Effector memory CD4-positive, alpha-beta T cell (primary cell): ENCODE measurements around the gene BTBD10.

Experiments
- DNase-seq, 3 donors: peaks; one replicate each; pipeline ENCODE4 v3.0.0-alpha.2; 2020
- H3K27ac ChIP-seq: 2 replicates; pipeline ENCODE4 v1.7.0; 2013; ENCODE audit warnings: mild to moderate bottlenecking, low read length, moderate library complexity; ENCODE audit not compliant: insufficient read depth, poor library complexity, severe bottlenecking
- H3K27me3 ChIP-seq: replicated peaks from 2 replicates; pipeline ENCODE4 v1.7.0; 2013; ENCODE audit warnings: mild to moderate bottlenecking, low read length; ENCODE audit not compliant: insufficient read depth, control insufficient read depth, poor library complexity, severe bottlenecking
- H3K36me3 ChIP-seq: 2 replicates; pipeline ENCODE4 v1.7.0; 2013; ENCODE audit warnings: mild to moderate bottlenecking, low read length, moderate library complexity; ENCODE audit not compliant: control insufficient read depth, insufficient read depth
- H3K4me1 ChIP-seq: 2 replicates; pipeline ENCODE4 v1.7.0; 2013; ENCODE audit warnings: low read length, mild to moderate bottlenecking; ENCODE audit not compliant: control insufficient read depth, insufficient read depth, poor library complexity, severe bottlenecking
- H3K4me3 ChIP-seq: 2 replicates; pipeline ENCODE4 v1.7.0; 2013; ENCODE audit warnings: low read length, low read depth, mild to moderate bottlenecking; ENCODE audit not compliant: insufficient read depth, poor library complexity, severe bottlenecking
- H3K9me3 ChIP-seq: 2 replicates; pipeline ENCODE4 v1.7.0; 2013; ENCODE audit warnings: mild to moderate bottlenecking, low read length, moderate library complexity; ENCODE audit not compliant: control insufficient read depth

BTBD10 gene

DNA sequence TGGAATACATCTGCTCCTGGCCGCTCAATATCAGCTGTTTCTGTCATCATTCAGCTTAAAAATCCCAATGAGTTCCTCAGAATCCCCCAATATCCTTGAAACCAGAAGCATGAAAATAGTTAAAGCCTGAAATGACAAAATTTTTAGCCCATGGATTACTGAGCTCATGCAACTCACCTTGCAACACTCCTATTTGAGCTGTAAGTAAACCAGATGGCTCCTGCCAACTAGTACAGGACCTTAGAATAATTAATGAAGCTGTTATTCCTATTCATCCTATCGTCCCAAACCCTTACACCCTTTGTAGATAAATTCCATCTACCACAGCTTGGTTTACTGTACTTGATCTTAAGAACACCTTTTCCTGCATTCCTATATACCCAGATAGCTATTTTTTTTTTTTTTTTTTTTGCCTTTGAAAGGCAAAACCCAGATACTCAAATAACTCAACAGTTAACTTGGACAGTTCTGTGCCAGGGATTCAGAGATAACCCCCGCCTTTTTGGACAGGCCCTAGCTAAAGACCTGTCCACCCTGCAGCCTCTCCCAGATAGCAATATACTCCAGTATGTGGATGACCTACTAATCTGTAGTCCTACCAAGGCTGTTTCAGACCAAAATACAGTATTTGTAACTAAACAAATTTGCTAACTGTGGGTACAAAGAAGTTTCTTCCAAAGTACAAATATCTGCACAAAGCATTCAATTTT, 10.1 kb upstream of the BTBD10 start:
- Histone ChIP-seq H3K4me3 (no peak overlapping the region), H3K36me3 (no peaks in the 10 kb centered on the region), H3K27ac (no peak overlapping the region), H3K4me1 (no peaks in the 10 kb centered on the region), H3K9me3 (no peaks in the 10 kb centered on the region), H3K27me3 (no peaks in the 10 kb centered on the region)
- DNase-seq = no peak

GRCh38 chr11:13468750-13469149, 5.7 kb upstream of the BTBD10 start:
- no peaks in the 10 kb centered on the region for H3K36me3 ChIP-seq
- H3K27me3 ChIP-seq = no peaks in the 10 kb centered on the region
- peaks cover 2% of the 10 kb centered on the region for H3K4me1 ChIP-seq
- no peak overlapping the region for H3K4me3 ChIP-seq
- no peak overlapping the region for H3K27ac ChIP-seq
- DNase-seq = no peak
- H3K9me3 ChIP-seq = no peaks in the 10 kb centered on the region

DNA sequence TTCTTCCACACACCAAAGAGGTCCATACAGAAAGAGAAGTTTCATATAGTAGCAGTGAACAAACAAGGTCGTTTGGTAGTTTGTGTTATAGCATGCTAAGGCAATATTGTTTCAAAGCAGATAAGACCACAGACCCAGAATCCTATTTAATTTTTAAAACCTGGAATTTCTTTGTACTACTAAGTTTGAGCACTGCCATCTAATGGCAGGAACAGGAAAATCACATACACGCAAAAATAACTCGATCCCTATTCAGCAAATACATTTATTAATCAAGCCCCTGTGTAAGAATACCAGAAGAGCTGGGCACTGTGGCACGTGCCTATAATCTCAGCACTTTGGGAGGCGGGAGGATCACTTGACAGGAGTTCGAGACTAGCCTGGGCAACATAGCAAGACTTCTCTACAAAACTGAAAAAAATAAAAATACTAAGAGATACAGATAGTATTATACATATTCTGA, 2.9 kb upstream of the BTBD10 start:
- H3K4me1 ChIP-seq = peaks cover 10% of the 10 kb centered on the region
- no peaks in the 10 kb centered on the region for H3K9me3 ChIP-seq
- no peak overlapping the region for H3K4me3 ChIP-seq
- no peaks in the 10 kb centered on the region for H3K36me3 ChIP-seq
- no peak for DNase-seq
- H3K27ac ChIP-seq = no peak overlapping the region
- no peaks in the 10 kb centered on the region for H3K27me3 ChIP-seq

DNA sequence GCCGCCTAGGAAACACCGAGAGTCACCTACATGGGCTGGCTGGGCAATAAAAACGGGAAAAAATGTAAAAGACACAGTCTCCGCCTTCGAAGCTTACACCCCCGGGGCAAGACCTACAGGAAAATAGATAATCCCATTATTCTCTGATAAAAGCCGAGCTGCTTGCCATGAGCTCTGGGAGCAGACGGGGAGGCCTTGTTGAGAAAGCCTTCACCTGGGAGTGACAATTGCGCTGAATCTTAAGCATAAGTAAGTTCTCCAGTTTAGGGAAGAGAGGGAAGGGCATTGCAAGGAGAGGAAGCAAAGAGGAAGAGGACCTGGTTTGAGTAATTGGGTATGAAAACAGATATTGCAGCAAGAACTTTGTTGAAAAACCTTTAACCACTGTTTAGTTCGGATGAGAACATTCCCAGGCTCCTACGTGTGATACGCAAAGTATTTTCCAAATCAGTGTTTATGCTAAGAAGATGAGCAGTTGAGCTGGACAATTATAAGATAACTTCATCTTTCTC, 813 bp upstream of the BTBD10 start:
- Histone ChIP-seq H3K36me3 (no peaks in the 10 kb centered on the region), H3K27ac (peak overlapping the region; percentile 86), H3K9me3 (no peaks in the 10 kb centered on the region), H3K27me3 (no peaks in the 10 kb centered on the region), H3K4me3 (peak overlapping the region; percentile 85), H3K4me1 (peaks cover 10% of the 10 kb centered on the region)
- DNase-seq = no peak

- DNase-seq = peak; percentile 36 to 61 (median 48)
- peak overlapping the region; percentile 85 for H3K4me3 ChIP-seq
- H3K9me3 ChIP-seq = no peaks in the 10 kb centered on the region
- no peaks in the 10 kb centered on the region for H3K36me3 ChIP-seq
- H3K27me3 ChIP-seq = no peaks in the 10 kb centered on the region
- H3K27ac ChIP-seq = peak overlapping the region; percentile 86
- H3K4me1 ChIP-seq = peaks cover 10% of the 10 kb centered on the region
Observed at GRCh38 chr11:13462311-13462900, 616 bp downstream of the BTBD10 start.

- Histone ChIP-seq H3K4me3 (no peak overlapping the region), H3K27ac (no peak overlapping the region), H3K36me3 (no peaks in the 10 kb centered on the region), H3K27me3 (no peaks in the 10 kb centered on the region), H3K9me3 (no peaks in the 10 kb centered on the region), H3K4me1 (peaks cover 10% of the 10 kb centered on the region)
- DNase-seq = no peak
Observed at GRCh38 chr11:13461291-13461690, 1.7 kb downstream of the BTBD10 start.

DNA sequence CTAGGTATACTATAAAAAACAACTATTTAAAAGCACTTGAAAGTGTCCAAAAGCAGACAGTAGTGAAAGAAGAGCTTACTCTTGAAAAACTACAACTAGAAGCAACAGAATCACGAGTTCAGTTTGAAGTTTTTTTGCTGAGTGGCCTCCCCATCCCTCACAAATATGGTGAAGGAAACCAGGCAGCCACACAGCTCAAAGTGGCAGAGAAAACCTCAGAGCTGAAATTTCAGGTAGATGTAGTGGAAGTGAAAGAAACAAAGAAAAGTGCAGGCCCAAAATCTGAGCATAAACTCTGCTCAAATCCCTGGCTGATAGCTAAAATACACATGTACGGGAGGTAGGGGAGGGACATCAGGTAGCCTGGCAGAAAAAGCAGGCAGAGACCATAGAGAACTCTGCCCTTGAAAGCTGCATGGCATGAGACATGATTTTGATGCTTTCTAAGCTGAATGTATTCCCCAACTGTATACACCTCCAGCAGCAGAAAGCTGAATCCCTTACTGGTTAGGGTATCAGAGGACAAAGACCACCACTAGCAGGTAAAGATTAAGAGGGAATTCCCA, 12.1 kb downstream of the BTBD10 start:
- Histone ChIP-seq H3K4me1 (no peaks in the 10 kb centered on the region), H3K36me3 (no peaks in the 10 kb centered on the region), H3K27me3 (no peaks in the 10 kb centered on the region), H3K9me3 (no peaks in the 10 kb centered on the region), H3K4me3 (no peak overlapping the region), H3K27ac (no peak overlapping the region)
- DNase-seq = no peak

GRCh38 chr11:13449522-13449921, 13.5 kb downstream of the BTBD10 start:
- no peaks in the 10 kb centered on the region for H3K9me3 ChIP-seq
- no peak overlapping the region for H3K4me3 ChIP-seq
- H3K4me1 ChIP-seq = no peaks in the 10 kb centered on the region
- H3K36me3 ChIP-seq = no peaks in the 10 kb centered on the region
- H3K27me3 ChIP-seq = no peaks in the 10 kb centered on the region
- H3K27ac ChIP-seq = no peak overlapping the region
- no peak for DNase-seq

GRCh38 chr11:13448876-13449275, 14.1 kb downstream of the BTBD10 start:
- Histone ChIP-seq H3K27ac (no peak overlapping the region), H3K27me3 (no peaks in the 10 kb centered on the region)

GRCh38 chr11:13446444-13446843, 16.6 kb downstream of the BTBD10 start:
- H3K9me3 ChIP-seq = no peaks in the 10 kb centered on the region
- no peak overlapping the region for H3K4me3 ChIP-seq
- H3K27me3 ChIP-seq = no peaks in the 10 kb centered on the region
- DNase-seq = no peak
- H3K4me1 ChIP-seq = no peaks in the 10 kb centered on the region
- H3K27ac ChIP-seq = no peak overlapping the region
- H3K36me3 ChIP-seq = no peaks in the 10 kb centered on the region

More at GRCh38 chr11:13448876-13449275, 14.1 kb downstream of the BTBD10 start:
- no peaks in the 10 kb centered on the region for H3K9me3 ChIP-seq
- no peaks in the 10 kb centered on the region for H3K4me1 ChIP-seq
- no peak for DNase-seq
- H3K4me3 ChIP-seq = no peak overlapping the region
- no peaks in the 10 kb centered on the region for H3K36me3 ChIP-seq
